ENCODE data around the gene ZNF699. TPM values are rescaled to one million over a fixed set of nuclear protein-coding genes. Genes with fewer than 3 reads are reported as not detected.
A peak's percentile ranks its signal among the peaks of the same experiment; 100 is the strongest.

ZNF699 gene
- 6.9 and 14.4 TPM in 2 replicates for total RNA-seq (2014; rRNA removed; shearing (Covaris generic); ENCODE audit: low replicate concordance)

DNA sequence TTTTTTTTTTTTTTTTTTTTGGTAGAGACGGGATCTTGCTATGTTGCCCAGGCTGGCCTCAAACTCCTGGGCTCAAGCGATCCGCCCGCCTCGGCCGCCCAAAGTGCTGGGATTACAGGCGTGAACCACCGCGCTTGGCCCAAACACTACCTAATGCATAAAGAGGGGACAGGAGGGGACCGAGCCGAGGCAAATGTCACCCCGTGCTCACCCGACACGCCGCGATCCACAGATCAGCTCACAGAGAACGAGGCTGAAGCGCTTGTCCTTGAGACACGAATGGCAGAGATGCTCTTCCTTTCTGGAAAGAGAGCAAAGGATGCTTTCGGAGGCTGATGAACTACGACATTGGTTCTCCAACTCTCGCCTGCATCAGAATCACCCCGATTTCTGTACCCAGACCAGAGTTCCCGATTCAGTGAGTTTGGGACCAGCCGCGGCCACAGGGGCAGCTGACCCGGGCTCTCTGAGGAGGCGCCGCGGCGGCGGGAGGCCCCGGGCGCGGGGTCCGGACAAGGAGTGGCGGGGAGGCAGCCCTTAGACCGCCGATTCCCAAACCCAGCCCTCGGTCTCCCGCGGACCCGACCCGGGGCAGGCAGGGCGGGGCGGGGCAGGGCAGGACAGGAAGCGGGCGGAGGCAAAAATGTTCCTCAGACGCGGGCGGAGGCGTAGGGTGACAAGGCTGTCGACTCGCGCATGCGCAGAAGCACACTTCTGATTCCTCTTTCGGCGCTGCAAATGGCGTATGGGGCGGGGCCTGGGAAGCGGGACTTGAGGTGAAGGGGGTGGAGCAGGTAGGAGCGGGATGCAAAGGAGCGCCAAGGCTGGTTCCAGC is at the start of gene ZNF699:
Gene ZNF699, minus strand, starts transcription at position 700 of the 835 bp plus-strand sequence. CDS start 4,719 bp downstream, outside the sequence.
- H3K4me2 ChIP-seq (ENCODE audit: low read depth, low read length, poor library complexity, severe bottlenecking) = peak within 1 kb of the TSS; percentile 80
- no peaks in the 10 kb centered on the region for H3K27me3 ChIP-seq (ENCODE audit: low read length)
- peaks cover 9% of the 10 kb centered on the region for H3K4me1 ChIP-seq (ENCODE audit: low read length)
- peak within 1 kb of the TSS; percentile 95 for H2AFZ ChIP-seq (ENCODE audit: low read length)
- H3K9me2 ChIP-seq (replicated peaks; ENCODE audit: insufficient read depth, low read length) = no peaks in the 10 kb centered on the region
- no peaks in the 10 kb centered on the region for H4K20me1 ChIP-seq (ENCODE audit: insufficient read depth, low read depth, low read length)
- peak within 1 kb of the TSS; percentile 62 for H3K27ac ChIP-seq (ENCODE audit: low read length)
- H3K9me3 ChIP-seq (ENCODE audit: low read length) = peaks cover 7% of the 10 kb centered on the region
- H3K36me3 ChIP-seq (ENCODE audit: insufficient read depth, low read length) = peaks cover 9% of the 10 kb centered on the region; the same call in 1 of the 2 replicates
- H3K4me3 ChIP-seq (ENCODE audit: low read length) = peak within 1 kb of the TSS; percentile 89
- H3K79me2 ChIP-seq (ENCODE audit: low read length) = peaks cover 24% of the 10 kb centered on the region
- peak within 1 kb of the TSS; percentile 84 for H3K9ac ChIP-seq (ENCODE audit: low read length)
- peak; percentile 100 for DNase-seq

DNA sequence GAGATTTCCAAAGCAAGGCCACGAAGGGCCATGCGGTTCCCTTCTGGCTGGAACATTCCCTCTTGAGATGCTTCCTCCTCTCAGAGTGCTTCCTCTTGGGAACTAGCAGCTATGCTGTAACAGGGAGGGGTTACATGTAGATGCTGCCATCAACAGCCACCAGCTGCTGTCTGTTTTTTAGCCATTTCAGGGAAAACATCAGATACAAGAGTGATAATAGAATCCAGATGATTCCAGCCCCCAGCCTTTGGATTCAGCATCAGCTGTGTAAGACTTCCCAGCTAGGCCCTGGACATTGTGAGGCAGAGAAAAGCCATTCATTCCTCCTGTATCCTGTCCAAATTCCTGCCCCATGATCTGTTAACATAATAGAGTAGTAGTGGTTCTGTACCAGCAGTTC is 45.0 kb upstream of the ZNF699 start:
- no peak overlapping the region for H3K4me3 ChIP-seq (ENCODE audit: low read length)
- H2AFZ ChIP-seq (ENCODE audit: low read length) = no peak overlapping the region
- H4K20me1 ChIP-seq (ENCODE audit: insufficient read depth, low read depth, low read length) = no peaks in the 10 kb centered on the region
- no peak overlapping the region for H3K4me2 ChIP-seq (ENCODE audit: low read depth, low read length, poor library complexity, severe bottlenecking)
- peaks cover 17% of the 10 kb centered on the region for H3K9me3 ChIP-seq (ENCODE audit: low read length)
- H3K27ac ChIP-seq (ENCODE audit: low read length) = no peak overlapping the region
- H3K36me3 ChIP-seq (ENCODE audit: insufficient read depth, low read length) = peaks cover 16% of the 10 kb centered on the region
- H3K9ac ChIP-seq (ENCODE audit: low read length) = no peak overlapping the region
- H3K27me3 ChIP-seq (ENCODE audit: low read length) = no peaks in the 10 kb centered on the region
- H3K9me2 ChIP-seq (replicated peaks; ENCODE audit: insufficient read depth, low read length) = no peaks in the 10 kb centered on the region
- DNase-seq = no peak
- H3K4me1 ChIP-seq (ENCODE audit: low read length) = no peaks in the 10 kb centered on the region
- no peaks in the 10 kb centered on the region for H3K79me2 ChIP-seq (ENCODE audit: low read length)

DNA sequence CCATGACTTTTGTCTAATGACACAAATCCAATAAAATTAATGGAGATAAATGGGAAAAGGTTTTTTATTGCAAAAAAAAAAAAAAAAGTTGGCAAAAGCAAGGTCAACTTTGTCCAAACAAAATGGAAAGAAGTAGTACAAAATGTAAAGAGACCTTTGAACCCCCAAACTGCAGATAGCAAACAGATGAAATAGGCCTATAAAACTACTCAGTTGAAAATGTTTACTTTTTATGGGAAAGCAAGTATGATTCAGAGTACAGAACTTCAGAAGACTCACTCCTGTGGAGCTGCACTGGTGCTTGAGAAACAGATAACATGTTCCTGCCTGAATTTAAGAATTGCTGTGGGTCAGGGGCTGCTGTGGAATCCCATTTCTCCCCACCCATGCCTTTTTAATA is 43.4 kb upstream of the ZNF699 start:
- Histone ChIP-seq H3K36me3 (ENCODE audit: insufficient read depth, low read length) (peaks cover 14% of the 10 kb centered on the region), H3K9me2 (replicated peaks; ENCODE audit: insufficient read depth, low read length) (no peaks in the 10 kb centered on the region), H3K27me3 (ENCODE audit: low read length) (no peaks in the 10 kb centered on the region), H3K4me2 (ENCODE audit: low read depth, low read length, poor library complexity, severe bottlenecking) (no peak overlapping the region), H2AFZ (ENCODE audit: low read length) (no peak overlapping the region), H3K4me3 (ENCODE audit: low read length) (no peak overlapping the region), H4K20me1 (ENCODE audit: insufficient read depth, low read depth, low read length) (no peaks in the 10 kb centered on the region), H3K9me3 (ENCODE audit: low read length) (peaks cover 18% of the 10 kb centered on the region), H3K4me1 (ENCODE audit: low read length) (no peaks in the 10 kb centered on the region), H3K9ac (ENCODE audit: low read length) (no peak overlapping the region), H3K79me2 (ENCODE audit: low read length) (no peaks in the 10 kb centered on the region), H3K27ac (ENCODE audit: low read length) (no peak overlapping the region)
- no peak for DNase-seq

DNA sequence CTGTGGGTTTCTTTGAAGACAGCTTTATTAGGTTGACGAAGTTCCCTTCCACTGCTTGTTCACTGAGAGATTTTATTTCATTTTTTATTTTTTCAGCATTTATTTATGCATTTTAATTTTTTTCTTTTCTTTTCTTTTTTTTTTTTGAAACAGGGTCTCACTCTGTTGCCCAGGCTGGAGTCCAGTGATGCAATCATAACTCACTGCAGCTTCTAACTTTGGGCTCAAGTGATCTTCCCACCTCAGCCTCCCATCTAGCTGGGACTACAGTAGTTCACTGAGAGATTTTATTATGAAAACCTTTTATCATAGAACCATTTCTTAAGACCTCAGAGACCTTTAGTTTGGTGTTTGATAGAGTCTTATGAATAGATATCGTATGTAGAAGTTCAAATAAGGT is 42.9 kb upstream of the ZNF699 start:
- Histone ChIP-seq H3K9me2 (replicated peaks; ENCODE audit: insufficient read depth, low read length) (no peaks in the 10 kb centered on the region), H2AFZ (ENCODE audit: low read length) (no peak overlapping the region), H3K4me3 (ENCODE audit: low read length) (no peak overlapping the region), H3K79me2 (ENCODE audit: low read length) (no peaks in the 10 kb centered on the region), H3K36me3 (ENCODE audit: insufficient read depth, low read length) (peaks cover 12% of the 10 kb centered on the region), H3K27me3 (ENCODE audit: low read length) (no peaks in the 10 kb centered on the region), H3K27ac (ENCODE audit: low read length) (no peak overlapping the region), H3K9me3 (ENCODE audit: low read length) (peaks cover 17% of the 10 kb centered on the region), H3K4me2 (ENCODE audit: low read depth, low read length, poor library complexity, severe bottlenecking) (no peak overlapping the region), H4K20me1 (ENCODE audit: insufficient read depth, low read depth, low read length) (no peaks in the 10 kb centered on the region), H3K4me1 (ENCODE audit: low read length) (no peaks in the 10 kb centered on the region), H3K9ac (ENCODE audit: low read length) (no peak overlapping the region)
- DNase-seq = no peak

DNA sequence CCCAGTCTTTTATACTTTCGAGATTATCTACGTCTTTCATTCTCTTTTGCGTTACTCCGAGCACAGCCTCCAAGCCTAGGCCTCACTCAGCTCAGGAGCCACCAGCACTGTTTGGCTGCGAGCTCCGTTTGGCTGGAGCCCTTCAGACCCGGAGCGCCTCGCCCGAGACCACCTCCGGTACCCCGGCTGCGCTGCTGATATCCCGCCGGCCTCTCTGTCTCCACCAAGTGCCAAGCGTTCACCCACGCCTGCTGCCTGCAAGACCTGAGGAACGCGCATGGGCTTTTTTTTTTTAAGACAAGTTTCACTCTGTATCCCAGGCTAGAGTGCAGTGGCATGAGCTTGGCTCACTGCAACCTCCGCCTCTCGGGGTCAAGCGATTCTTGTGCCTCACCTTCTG is 39.0 kb upstream of the ZNF699 start:
- Histone ChIP-seq H3K27ac (ENCODE audit: low read length) (no peak overlapping the region), H3K27me3 (ENCODE audit: low read length) (no peaks in the 10 kb centered on the region), H3K4me3 (ENCODE audit: low read length) (no peak overlapping the region), H3K79me2 (ENCODE audit: low read length) (no peaks in the 10 kb centered on the region), H2AFZ (ENCODE audit: low read length) (no peak overlapping the region), H3K4me1 (ENCODE audit: low read length) (no peaks in the 10 kb centered on the region), H3K9me2 (replicated peaks; ENCODE audit: insufficient read depth, low read length) (no peaks in the 10 kb centered on the region), H4K20me1 (ENCODE audit: insufficient read depth, low read depth, low read length) (no peaks in the 10 kb centered on the region), H3K9me3 (ENCODE audit: low read length) (peaks cover 33% of the 10 kb centered on the region), H3K4me2 (ENCODE audit: low read depth, low read length, poor library complexity, severe bottlenecking) (no peak overlapping the region), H3K9ac (ENCODE audit: low read length) (no peak overlapping the region), H3K36me3 (ENCODE audit: insufficient read depth, low read length) (peaks cover 18% of the 10 kb centered on the region)
- DNase-seq = no peak

DNA sequence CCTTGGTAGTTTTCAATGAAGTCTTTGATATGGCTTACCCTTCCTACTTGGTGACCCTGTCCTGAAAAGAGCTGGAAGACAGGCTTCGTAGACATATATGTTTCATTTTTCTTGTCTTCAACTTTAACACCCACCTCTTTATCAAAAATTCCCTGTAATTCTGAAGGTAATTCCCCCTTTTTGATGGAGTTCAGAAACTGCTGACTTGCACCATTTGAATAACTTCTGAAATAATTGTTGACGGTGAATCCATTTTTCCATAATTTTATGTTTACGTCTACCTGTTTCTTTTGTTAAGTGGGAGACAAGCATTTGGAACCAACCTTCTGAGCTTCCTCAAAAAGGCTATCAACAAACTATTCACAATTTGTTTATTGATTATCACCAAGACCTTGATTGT is 38.6 kb upstream of the ZNF699 start:
- H3K36me3 ChIP-seq (ENCODE audit: insufficient read depth, low read length) = peaks cover 22% of the 10 kb centered on the region

DNA sequence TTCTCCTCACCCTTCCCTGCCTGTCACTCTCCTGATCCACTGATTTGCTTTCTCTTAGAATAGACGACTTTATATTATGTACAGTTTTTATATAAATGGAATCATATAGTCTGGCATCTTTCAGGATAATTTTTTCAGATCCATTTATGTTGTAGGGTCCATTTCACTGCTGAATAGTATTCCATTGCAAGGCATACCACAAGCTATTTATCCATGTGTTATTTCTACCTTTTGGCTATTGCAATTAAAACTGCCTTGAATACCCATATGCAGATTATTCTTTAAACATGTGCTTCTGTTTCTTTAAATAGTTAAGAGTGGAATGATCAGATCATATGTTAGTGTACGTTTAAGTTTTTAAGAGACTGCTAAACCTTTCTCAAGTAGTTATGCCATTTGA is 35.4 kb upstream of the ZNF699 start:
- Histone ChIP-seq H2AFZ (ENCODE audit: low read length) (no peak overlapping the region), H3K9me3 (ENCODE audit: low read length) (peaks cover 50% of the 10 kb centered on the region), H3K36me3 (ENCODE audit: insufficient read depth, low read length) (peaks cover 48% of the 10 kb centered on the region), H3K27ac (ENCODE audit: low read length) (no peak overlapping the region), H3K27me3 (ENCODE audit: low read length) (no peaks in the 10 kb centered on the region), H3K4me3 (ENCODE audit: low read length) (no peak overlapping the region), H4K20me1 (ENCODE audit: insufficient read depth, low read depth, low read length) (no peaks in the 10 kb centered on the region), H3K4me1 (ENCODE audit: low read length) (no peaks in the 10 kb centered on the region), H3K79me2 (ENCODE audit: low read length) (no peaks in the 10 kb centered on the region), H3K4me2 (ENCODE audit: low read depth, low read length, poor library complexity, severe bottlenecking) (no peak overlapping the region), H3K9ac (ENCODE audit: low read length) (no peak overlapping the region), H3K9me2 (replicated peaks; ENCODE audit: insufficient read depth, low read length) (no peaks in the 10 kb centered on the region)
- DNase-seq = no peak

More for the DNA sequence above, 38.6 kb upstream of the ZNF699 start:
- no peaks in the 10 kb centered on the region for H3K9me2 ChIP-seq (replicated peaks; ENCODE audit: insufficient read depth, low read length)
- DNase-seq = no peak
- H3K4me1 ChIP-seq (ENCODE audit: low read length) = no peaks in the 10 kb centered on the region
- H2AFZ ChIP-seq (ENCODE audit: low read length) = no peak overlapping the region
- H3K4me2 ChIP-seq (ENCODE audit: low read depth, low read length, poor library complexity, severe bottlenecking) = no peak overlapping the region
- no peak overlapping the region for H3K27ac ChIP-seq (ENCODE audit: low read length)
- no peak overlapping the region for H3K9ac ChIP-seq (ENCODE audit: low read length)
- no peaks in the 10 kb centered on the region for H3K79me2 ChIP-seq (ENCODE audit: low read length)
- no peaks in the 10 kb centered on the region for H4K20me1 ChIP-seq (ENCODE audit: insufficient read depth, low read depth, low read length)
- H3K27me3 ChIP-seq (ENCODE audit: low read length) = no peaks in the 10 kb centered on the region
- H3K4me3 ChIP-seq (ENCODE audit: low read length) = no peak overlapping the region
- H3K9me3 ChIP-seq (ENCODE audit: low read length) = peaks cover 37% of the 10 kb centered on the region

DNA sequence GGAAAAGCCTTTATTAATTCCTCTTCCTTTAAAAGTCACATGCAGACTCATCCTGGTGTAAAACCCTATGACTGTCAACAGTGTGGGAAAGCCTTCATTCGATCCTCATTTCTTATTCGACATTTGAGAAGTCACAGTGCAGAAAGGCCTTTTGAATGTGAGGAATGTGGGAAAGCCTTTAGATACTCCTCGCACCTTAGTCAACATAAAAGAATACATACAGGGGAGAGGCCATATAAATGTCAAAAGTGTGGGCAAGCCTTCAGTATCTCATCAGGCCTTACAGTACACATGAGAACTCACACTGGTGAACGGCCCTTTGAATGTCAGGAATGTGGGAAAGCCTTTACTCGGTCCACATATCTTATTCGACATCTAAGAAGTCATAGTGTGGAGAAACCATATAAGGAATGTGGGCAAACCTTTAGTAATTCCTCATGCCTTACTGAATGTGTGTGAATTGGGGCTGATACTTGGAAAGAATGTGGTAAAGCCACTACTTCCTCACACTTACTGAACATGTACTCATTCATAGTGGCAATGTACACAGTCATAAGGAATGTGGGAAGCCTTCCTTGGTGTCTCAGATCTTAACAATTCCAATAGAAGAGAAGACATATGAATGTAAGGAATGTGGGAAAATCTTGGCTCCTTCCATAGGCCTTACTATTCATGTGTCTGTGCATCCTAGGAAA is 33.1 kb upstream of the ZNF699 start:
- Histone ChIP-seq H3K27me3 (ENCODE audit: low read length) (no peaks in the 10 kb centered on the region), H3K4me3 (ENCODE audit: low read length) (no peak overlapping the region), H3K9ac (ENCODE audit: low read length) (no peak overlapping the region), H2AFZ (ENCODE audit: low read length) (no peak overlapping the region), H3K9me3 (ENCODE audit: low read length) (peaks cover 60% of the 10 kb centered on the region), H3K27ac (ENCODE audit: low read length) (no peak overlapping the region), H3K4me1 (ENCODE audit: low read length) (no peaks in the 10 kb centered on the region), H3K9me2 (replicated peaks; ENCODE audit: insufficient read depth, low read length) (no peaks in the 10 kb centered on the region), H3K36me3 (ENCODE audit: insufficient read depth, low read length) (peaks cover 61% of the 10 kb centered on the region), H4K20me1 (ENCODE audit: insufficient read depth, low read depth, low read length) (no peaks in the 10 kb centered on the region), H3K4me2 (ENCODE audit: low read depth, low read length, poor library complexity, severe bottlenecking) (no peak overlapping the region), H3K79me2 (ENCODE audit: low read length) (peaks cover 5% of the 10 kb centered on the region; the same call in 1 of the 2 replicates)
- DNase-seq = no peak

Measured in Karpas-422 (cell line).